H1 (cell line): ENCODE data around the gene MMP11.

Source experiments
- GABPA ChIP-seq: IDR thresholded peaks from 2 replicates; pipeline ENCODE4 v1.6.1; 2011; ENCODE audit warnings: mild to moderate bottlenecking, low read length, moderate library complexity, borderline replicate concordance; ENCODE audit not compliant: insufficient read depth
- POLR2A ChIP-seq, 2 experiments: IDR thresholded peaks; 1 replicate in 1 of 2; 2 replicates in 1 of 2; pipeline ENCODE4 v1.6.1; 2011; ENCODE audit warnings: low read depth in 2 of 2, low read length in 2 of 2, mild to moderate bottlenecking in 2 of 2; ENCODE audit errors: control extremely low read depth in 1 of 2
- RAD21 ChIP-seq, 2 experiments: IDR thresholded peaks in 1 of 2; conservative IDR thresholded peaks in 1 of 2; 2 replicates each; pipeline ENCODE4 v1.6.1; 2011; ENCODE audit warnings: low read depth in 2 of 2, low read length in 2 of 2, improper control_type of control experiment in 1 of 2, inconsistent platforms in 1 of 2, mild to moderate bottlenecking in 1 of 2, moderate library complexity in 1 of 2
- SP1 ChIP-seq: IDR thresholded peaks from 2 replicates; pipeline ENCODE4 v1.6.1; 2011; ENCODE audit warnings: low read depth, low read length
- TF ChIP-seq, protein P1 (sequence below), 3 experiments: IDR thresholded peaks; 1 replicate in 2 of 3; 2 replicates in 1 of 3; pipeline versions ENCODE4 v1.5.1 to v1.6.1; 2011; ENCODE audit warnings: low read length in 3 of 3, mild to moderate bottlenecking in 3 of 3, inconsistent platforms in 2 of 3, low read depth in 1 of 3, moderate library complexity in 1 of 3; ENCODE audit not compliant: insufficient read depth in 1 of 3; ENCODE audit errors: control extremely low read depth in 1 of 3

DNA sequence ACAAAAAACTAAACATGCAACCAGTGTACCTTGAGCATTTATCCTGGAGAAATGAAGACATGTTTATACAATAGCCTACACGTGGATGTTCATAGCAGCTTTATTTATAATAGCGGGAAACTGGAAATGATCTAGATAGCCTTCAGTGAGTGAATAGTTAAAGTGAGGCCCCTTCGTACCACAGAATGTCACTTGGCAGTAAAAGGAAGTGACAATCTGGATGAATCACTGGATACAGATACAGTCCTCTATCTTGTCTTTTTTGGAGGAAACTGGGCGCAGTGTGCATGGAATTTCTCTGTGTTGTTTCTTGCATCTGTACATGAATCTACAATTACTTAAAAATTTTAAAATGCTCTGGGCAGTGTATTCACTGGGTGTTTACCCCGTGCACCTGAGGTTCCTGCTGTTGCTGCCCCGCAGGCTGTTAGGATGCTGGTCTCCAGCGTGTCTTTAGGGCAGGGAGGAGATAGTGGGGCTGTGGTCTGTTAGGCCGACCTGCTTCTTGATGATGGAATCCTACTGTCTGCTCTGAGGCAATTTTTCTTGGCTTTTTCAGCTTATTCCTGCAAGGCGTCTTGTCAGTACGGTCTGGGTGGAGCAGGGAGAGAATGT lies 43.0 kb downstream of the MMP11 start:
- no peak for TF ChIP-seq RAD21 (IDR thresholded peaks at IDR 0.05 in 1 of 2, conservative IDR thresholded peaks at IDR 0.05 in 1 of 2; ENCODE audit: low read depth in 2 of 2, low read length in 2 of 2)
- TF ChIP-seq POLR2A (IDR thresholded peaks at IDR 0.05; ENCODE audit: control extremely low read depth in 1 of 2, low read depth in 2 of 2, low read length in 2 of 2): no peak
- TF ChIP-seq, protein P1, sequence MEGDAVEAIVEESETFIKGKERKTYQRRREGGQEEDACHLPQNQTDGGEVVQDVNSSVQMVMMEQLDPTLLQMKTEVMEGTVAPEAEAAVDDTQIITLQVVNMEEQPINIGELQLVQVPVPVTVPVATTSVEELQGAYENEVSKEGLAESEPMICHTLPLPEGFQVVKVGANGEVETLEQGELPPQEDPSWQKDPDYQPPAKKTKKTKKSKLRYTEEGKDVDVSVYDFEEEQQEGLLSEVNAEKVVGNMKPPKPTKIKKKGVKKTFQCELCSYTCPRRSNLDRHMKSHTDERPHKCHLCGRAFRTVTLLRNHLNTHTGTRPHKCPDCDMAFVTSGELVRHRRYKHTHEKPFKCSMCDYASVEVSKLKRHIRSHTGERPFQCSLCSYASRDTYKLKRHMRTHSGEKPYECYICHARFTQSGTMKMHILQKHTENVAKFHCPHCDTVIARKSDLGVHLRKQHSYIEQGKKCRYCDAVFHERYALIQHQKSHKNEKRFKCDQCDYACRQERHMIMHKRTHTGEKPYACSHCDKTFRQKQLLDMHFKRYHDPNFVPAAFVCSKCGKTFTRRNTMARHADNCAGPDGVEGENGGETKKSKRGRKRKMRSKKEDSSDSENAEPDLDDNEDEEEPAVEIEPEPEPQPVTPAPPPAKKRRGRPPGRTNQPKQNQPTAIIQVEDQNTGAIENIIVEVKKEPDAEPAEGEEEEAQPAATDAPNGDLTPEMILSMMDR (IDR thresholded peaks at IDR 0.05; ENCODE audit: control extremely low read depth in 1 of 3, insufficient read depth in 1 of 3, low read depth in 1 of 3, low read length in 3 of 3): no peak
- no peak for TF ChIP-seq GABPA
- no peak for TF ChIP-seq SP1
